IMR-90 (cell line): ENCODE measurements around the gene KCNQ1. TPM values are rescaled to one million over a fixed set of nuclear protein-coding genes. Genes with fewer than 3 reads are reported as not detected.

ENCODE experiments used
- ATAC-seq: fragments of 200-7000 bp; cut with Tn5 transposase; 2 replicates; pipeline ENCODE4 v1.9.1; 2020; ENCODE audit warnings: low read depth, mild to moderate bottlenecking, moderate library complexity
- BruUV-seq: library from RNA; stranded (reverse); fragments of 400-500 nt; replicated peaks from 2 replicates; lab custom pipeline; 2021; lab: Mats Ljungman, UMichigan
- CTCF ChIA-PET: fragments of 300-600 bp; formaldehyde crosslinking; extraction: SDS; loops from one replicate; lab custom pipeline; 2021; ENCODE audit warnings: antibody characterized with exemption; lab: Yijun Ruan, JAX
- POLR2A ChIA-PET: fragments of 300-600 bp; sonication (Branson Sonifier 250); formaldehyde crosslinking; loops from one replicate; lab custom pipeline; 2022; ENCODE audit warnings: antibody characterized with exemption; ENCODE audit not compliant: unreplicated experiment; lab: Charles Lee
- DNase-seq: peaks from one replicate; pipeline ENCODE4 v3.0.0; 2013
- H2AFZ ChIP-seq: replicated peaks from 2 replicates; pipeline ENCODE3; 2013; ENCODE audit warnings: low read length, mild to moderate bottlenecking; ENCODE audit not compliant: poor library complexity
- H2AK5ac ChIP-seq: 2 replicates; pipeline ENCODE4 v1.6.1; 2013; ENCODE audit warnings: low read depth, low read length, inconsistent platforms
- H2AK9ac ChIP-seq: replicated peaks from 2 replicates; pipeline ENCODE3; 2013; ENCODE audit warnings: mild to moderate bottlenecking, low read depth, low read length, moderate library complexity; ENCODE audit not compliant: poor library complexity
- H2BK120ac ChIP-seq: 2 replicates; pipeline ENCODE4 v1.6.1; 2013; ENCODE audit warnings: low read depth, low read length, inconsistent platforms
- H2BK15ac ChIP-seq: 3 replicates; pipeline ENCODE4 v1.6.1; 2013; ENCODE audit warnings: low read depth, low read length, inconsistent platforms
- H2BK20ac ChIP-seq: 2 replicates; pipeline ENCODE4 v1.6.1; 2013; ENCODE audit warnings: low read depth, mild to moderate bottlenecking, inconsistent platforms, low read length, moderate library complexity
- H2BK5ac ChIP-seq: 2 replicates; pipeline ENCODE4 v1.6.1; 2013; ENCODE audit warnings: mild to moderate bottlenecking, low read depth, low read length, inconsistent platforms; ENCODE audit not compliant: poor library complexity, severe bottlenecking
- H3K14ac ChIP-seq: replicated peaks from 2 replicates; pipeline ENCODE4 v1.6.1; 2013; ENCODE audit warnings: low read depth, low read length, inconsistent platforms
- H3K18ac ChIP-seq: 2 replicates; pipeline ENCODE4 v1.6.1; 2013; ENCODE audit warnings: low read depth, low read length, control low read depth
- H3K23ac ChIP-seq: 2 replicates; pipeline ENCODE4 v1.6.1; 2013; ENCODE audit warnings: low read depth, low read length, inconsistent platforms
- H3K27ac ChIP-seq: 2 replicates; pipeline ENCODE4 v1.5.1; 2013; ENCODE audit warnings: mild to moderate bottlenecking, control low read depth, low read length; ENCODE audit not compliant: insufficient read depth
- H3K27me3 ChIP-seq: 2 replicates; pipeline ENCODE4 v1.6.1; 2013; ENCODE audit warnings: low read length; ENCODE audit not compliant: control insufficient read depth, insufficient read depth
- H3K36me3 ChIP-seq: 2 replicates; pipeline ENCODE4 v1.6.1; 2013; ENCODE audit warnings: low read length, mixed read lengths; ENCODE audit not compliant: control insufficient read depth, insufficient read depth
- H3K4ac ChIP-seq: 2 replicates; pipeline ENCODE4 v1.6.1; 2013; ENCODE audit warnings: low read depth, low read length, inconsistent platforms
- H3K4me1 ChIP-seq: 2 replicates; pipeline ENCODE4 v1.6.1; 2013; ENCODE audit warnings: low read length, mixed read lengths; ENCODE audit not compliant: control insufficient read depth, insufficient read depth
- H3K4me2 ChIP-seq: 2 replicates; pipeline ENCODE4 v1.6.1; 2013; ENCODE audit warnings: low read depth, mild to moderate bottlenecking, control low read depth, low read length, moderate library complexity
- H3K4me3 ChIP-seq: 2 replicates; pipeline ENCODE4 v1.5.1; 2013; ENCODE audit warnings: low read depth, mild to moderate bottlenecking, control low read depth, low read length, moderate library complexity; ENCODE audit not compliant: insufficient read depth
- H3K56ac ChIP-seq: 2 replicates; pipeline ENCODE4 v1.6.1; 2013; ENCODE audit warnings: low read length, inconsistent platforms; ENCODE audit not compliant: insufficient read depth; ENCODE audit errors: extremely low read depth
- H3K79me1 ChIP-seq, 2 experiments: 2 replicates each; pipeline ENCODE4 v1.6.1; 2013; ENCODE audit warnings: low read length in 2 of 2, inconsistent platforms in 1 of 2, low read depth in 1 of 2
- H3K9ac ChIP-seq: 2 replicates; pipeline ENCODE4 v1.6.1; 2013; ENCODE audit warnings: low read depth, low read length, control low read depth
- H3K9me1 ChIP-seq: 2 replicates; pipeline ENCODE4 v1.6.1; 2013; ENCODE audit warnings: low read length, inconsistent platforms; ENCODE audit not compliant: insufficient read depth
- H3K9me3 ChIP-seq: 2 replicates; pipeline ENCODE4 v1.6.1; 2013; ENCODE audit warnings: low read length; ENCODE audit not compliant: control insufficient read depth, insufficient read depth
- H4K20me1 ChIP-seq: 2 replicates; pipeline ENCODE4 v1.6.1; 2013; ENCODE audit warnings: low read length, inconsistent platforms; ENCODE audit not compliant: insufficient read depth
- H4K5ac ChIP-seq: 2 replicates; pipeline ENCODE4 v1.6.1; 2013; ENCODE audit warnings: mild to moderate bottlenecking, low read depth, low read length, control low read depth
- H4K8ac ChIP-seq, 2 experiments: 2 replicates each; pipeline ENCODE4 v1.6.1; 2013; ENCODE audit warnings: low read depth in 2 of 2, low read length in 2 of 2, control low read depth in 1 of 2, inconsistent platforms in 1 of 2
- H4K91ac ChIP-seq: 2 replicates; pipeline ENCODE4 v1.6.1; 2013; ENCODE audit warnings: low read depth, low read length, inconsistent platforms; ENCODE audit not compliant: insufficient read depth
- BHLHE40 ChIP-seq: fragments of 150-350 bp; IDR thresholded peaks from 2 replicates; pipeline ENCODE4 v1.6.1; 2016; ENCODE audit warnings: mild to moderate bottlenecking, low read depth, low read length
- CTCF ChIP-seq: conservative IDR thresholded peaks from 2 replicates; pipeline ENCODE4 v1.5.1; 2012; ENCODE audit warnings: mild to moderate bottlenecking, low read depth, low read length, improper control_type of control experiment
- ELK1 ChIP-seq: fragments of 150-350 bp; IDR thresholded peaks from 2 replicates; pipeline ENCODE4 v1.6.1; 2016; ENCODE audit warnings: low read depth, mild to moderate bottlenecking, low read length, moderate library complexity, borderline replicate concordance
- FOS ChIP-seq: fragments of 150-350 bp; IDR thresholded peaks from 2 replicates; pipeline ENCODE4 v1.6.1; 2016; ENCODE audit warnings: low read depth, low read length
- MAZ ChIP-seq: IDR thresholded peaks from 2 replicates; pipeline ENCODE4 v1.6.1; 2012; ENCODE audit warnings: low read depth, mild to moderate bottlenecking, low read length, improper control_type of control experiment, moderate library complexity, borderline replicate concordance
- NFE2L2 ChIP-seq: fragments of 150-350 bp; IDR thresholded peaks from 2 replicates; pipeline ENCODE4 v1.6.1; 2016; ENCODE audit warnings: low read depth, mild to moderate bottlenecking, low read length
- RAD21 ChIP-seq: IDR thresholded peaks from 2 replicates; pipeline ENCODE4 v1.6.1; 2012; ENCODE audit warnings: low read length, improper control_type of control experiment
- RFX5 ChIP-seq: IDR thresholded peaks from 2 replicates; pipeline ENCODE4 v1.8.0; 2012; ENCODE audit warnings: low read depth, mild to moderate bottlenecking, low read length, moderate library complexity
- SMC3 ChIP-seq: fragments of 150-350 bp; IDR thresholded peaks from 2 replicates; pipeline ENCODE4 v1.6.1; 2016; ENCODE audit warnings: low read depth, mild to moderate bottlenecking, antibody characterized with exemption, low read length, moderate library complexity
- WGBS, 2 experiments: methylation state at CpG; one replicate each; pipeline versions ENCODE4 v1.1.5 to v1.1.7; 2013; ENCODE audit warnings: missing lambda C conversion rate in 2 of 2; ENCODE audit not compliant: insufficient read length in 1 of 2; ENCODE audit errors: extremely low coverage in 2 of 2; 5-methylcytosine and 5-hydroxymethylcytosine counted together
- dilution Hi-C: fragments of 300-500 bp; cut with HindIII; formaldehyde crosslinking; loops from one replicate; pipeline ENCODE4 v1.14.3; 2018; ENCODE audit warnings: low sequenced_read_pairs; ENCODE audit not compliant: unreplicated experiment
- in situ Hi-C: fragments of 300-500 bp; cut with MboI; formaldehyde crosslinking; loops from 3 replicates; pipeline ENCODE4 v1.14.3; 2019; ENCODE audit warnings: low sequenced_read_pairs, inconsistent platforms, mixed read lengths
- intact Hi-C: fragments of 100-400 bp; cut with micrococcal nuclease; formaldehyde crosslinking; loops from 2 replicates; pipeline ENCODE4 v1.10.0; 2022
- polyA plus RNA-seq, 3 experiments: library from polyadenylated mRNA; depleted of rRNA; stranded (reverse); fragments of >200 nt; gene quantifications; 2 replicates each; pipeline ENCODE4 v1.2.3, GENCODE V29; 2012; ENCODE audit warnings: low replicate concordance in 1 of 3
- total RNA-seq: library from RNA; depleted of rRNA; stranded (reverse); fragments of >200 nt; gene quantifications from 2 replicates; pipeline ENCODE4 v1.2.3, GENCODE V29; 2012

The KCNQ1 gene
- total and polyA plus RNA-seq, 2 of the 4 experiments (the other 2 are of a cell fraction) = 0.07 TPM; not detected in 1

GRCh38 chr11:2767801-2768200 is 323.0 kb downstream of the KCNQ1 start:
- ChIA-PET CTCF (no interaction called here), POLR2A (no interaction called here)
- Histone ChIP-seq H3K4me3 (no peak overlapping the region), H2BK120ac (no peak overlapping the region), H3K4ac (no peak overlapping the region), H2BK5ac (no peak overlapping the region), H3K9me3 (0 out of 2 replicates have a peak, but pooled peaks cover 2% of the 10 kb centered on the region), H3K9ac (no peak overlapping the region), H3K4me1 (peaks cover 11% of the 10 kb centered on the region), H2AK9ac (no peak overlapping the region), H2AK5ac (no peak overlapping the region), H3K36me3 (no peaks in the 10 kb centered on the region), H3K27ac (no peak overlapping the region), H4K8ac (no peak overlapping the region), H3K79me1 (no peaks in the 10 kb centered on the region), H4K20me1 (no peaks in the 10 kb centered on the region), H3K56ac (no peak overlapping the region), H3K27me3 (no peaks in the 10 kb centered on the region), H2BK15ac (no peak overlapping the region), H2AFZ (no peak overlapping the region), H3K14ac (no peak overlapping the region), H3K18ac (no peak overlapping the region), H3K4me2 (no peak overlapping the region), H3K9me1 (peaks cover 13% of the 10 kb centered on the region; the same call in 1 of the 2 replicates), H3K23ac (no peak overlapping the region), H4K5ac (no peak overlapping the region), H2BK20ac (no peak overlapping the region), H4K91ac (no peak overlapping the region)
- ATAC-seq (no peak), DNase-seq (no peak)
- intact Hi-C loops = no loop called here
- WGBS, 2 experiments = 100% methylated on average over 4 of the region's 8 CpGs; no CpG with 5 or more reads in 1 of the 2 experiments
- in situ Hi-C loops = no loop called here
- no peak for TF ChIP-seq BHLHE40
- TF ChIP-seq SMC3 = no peak
- TF ChIP-seq MAZ = no peak
- no peak for TF ChIP-seq RAD21
- TF ChIP-seq FOS = no peak
- no peak for TF ChIP-seq CTCF
- no peak for TF ChIP-seq ELK1
- no peak for TF ChIP-seq RFX5
- no peak for TF ChIP-seq NFE2L2
- no TSS peak for BruUV-seq
- dilution Hi-C loops = no loop called here
